GM21526 (cell line): ENCODE measurements around the gene PPFIA1.
"Not testable (repeated sequence)": the region's sequence is repeated elsewhere in the genome, so short reads cannot be mapped to it uniquely, and the experiment has no call there.

Source experiments
- ATAC-seq: cut with Tn5 transposase; IDR thresholded peaks from one replicate; pipeline ENCODE4 v1.9.1; 2021; ENCODE audit warnings: moderate library complexity; ENCODE audit not compliant: unreplicated experiment, low FRiP score

Gene PPFIA1

GRCh38 chr11:70407814-70408213, 137.3 kb downstream of the PPFIA1 start:
- ATAC-seq = no peak

GRCh38 chr11:70408326-70408725, 137.8 kb downstream of the PPFIA1 start:
- ATAC-seq = not testable (repeated sequence)

- no peak for ATAC-seq
These were observed 138.9 kb downstream of the PPFIA1 start for GRCh38 chr11:70409437-70409836.

GRCh38 chr11:70409871-70410270, 139.4 kb downstream of the PPFIA1 start:
- no peak for ATAC-seq

GRCh38 chr11:70410276-70411205, 140.1 kb downstream of the PPFIA1 start:
- ATAC-seq = no peak

- ATAC-seq = no peak
These were observed 141.4 kb downstream of the PPFIA1 start for GRCh38 chr11:70411713-70412452.

- ATAC-seq = no peak
These were observed 142.7 kb downstream of the PPFIA1 start for GRCh38 chr11:70413151-70413550.

GRCh38 chr11:70414341-70415100, 144.0 kb downstream of the PPFIA1 start:
- no peak for ATAC-seq

- no peak for ATAC-seq
These were observed 144.7 kb downstream of the PPFIA1 start for GRCh38 chr11:70415191-70415590.

GRCh38 chr11:70415642-70416395, 145.3 kb downstream of the PPFIA1 start:
- ATAC-seq = no peak

- ATAC-seq = no peak
These were observed 146.4 kb downstream of the PPFIA1 start for GRCh38 chr11:70416881-70417280.

- no peak for ATAC-seq
These were observed 147.6 kb downstream of the PPFIA1 start for GRCh38 chr11:70418130-70418529.

GRCh38 chr11:70419307-70420007, 149.0 kb downstream of the PPFIA1 start:
- ATAC-seq = no peak

GRCh38 chr11:70420008-70420464, 149.5 kb downstream of the PPFIA1 start:
- ATAC-seq = no peak

GRCh38 chr11:70420496-70420895, 150.0 kb downstream of the PPFIA1 start:
- no peak for ATAC-seq

- ATAC-seq = no peak
These were observed 150.6 kb downstream of the PPFIA1 start for GRCh38 chr11:70421123-70421522.

GRCh38 chr11:70422692-70423522, 152.4 kb downstream of the PPFIA1 start:
- ATAC-seq = no peak
